OCI-LY1 (cell line): ENCODE results near the gene CFAP46.

Source experiments
- EZH2 ChIP-seq: fragments of 200-600 bp; sonication (generic), shearing (Covaris generic); IDR thresholded peaks from 2 replicates; pipeline ENCODE4 v1.8.0; 2017; ENCODE audit warnings: borderline replicate concordance, mixed run types, mild to moderate bottlenecking, antibody characterized with exemption, low read length, moderate library complexity, mixed read lengths
- TF ChIP-seq, protein P1 (sequence below): fragments of 200-600 bp; sonication (generic), shearing (Covaris generic); IDR thresholded peaks from 2 replicates; pipeline ENCODE4 v1.5.1; 2017; ENCODE audit warnings: mild to moderate bottlenecking, antibody characterized with exemption, low read length, moderate library complexity, mixed read lengths

- TF ChIP-seq, protein P1, sequence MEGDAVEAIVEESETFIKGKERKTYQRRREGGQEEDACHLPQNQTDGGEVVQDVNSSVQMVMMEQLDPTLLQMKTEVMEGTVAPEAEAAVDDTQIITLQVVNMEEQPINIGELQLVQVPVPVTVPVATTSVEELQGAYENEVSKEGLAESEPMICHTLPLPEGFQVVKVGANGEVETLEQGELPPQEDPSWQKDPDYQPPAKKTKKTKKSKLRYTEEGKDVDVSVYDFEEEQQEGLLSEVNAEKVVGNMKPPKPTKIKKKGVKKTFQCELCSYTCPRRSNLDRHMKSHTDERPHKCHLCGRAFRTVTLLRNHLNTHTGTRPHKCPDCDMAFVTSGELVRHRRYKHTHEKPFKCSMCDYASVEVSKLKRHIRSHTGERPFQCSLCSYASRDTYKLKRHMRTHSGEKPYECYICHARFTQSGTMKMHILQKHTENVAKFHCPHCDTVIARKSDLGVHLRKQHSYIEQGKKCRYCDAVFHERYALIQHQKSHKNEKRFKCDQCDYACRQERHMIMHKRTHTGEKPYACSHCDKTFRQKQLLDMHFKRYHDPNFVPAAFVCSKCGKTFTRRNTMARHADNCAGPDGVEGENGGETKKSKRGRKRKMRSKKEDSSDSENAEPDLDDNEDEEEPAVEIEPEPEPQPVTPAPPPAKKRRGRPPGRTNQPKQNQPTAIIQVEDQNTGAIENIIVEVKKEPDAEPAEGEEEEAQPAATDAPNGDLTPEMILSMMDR: no peak
- TF ChIP-seq EZH2: no peak
Measured at GRCh38 chr10:132948351-132948750, 6.0 kb upstream of the CFAP46 start.
